Urothelium cell line (cell line): ENCODE data around the gene DLGAP4.

Source experiments
- DNase-seq: peaks from one replicate; pipeline ENCODE4 v3.0.0; 2011; ENCODE audit warnings: low spot score, mixed read lengths
- FAIRE-seq: peaks from 2 replicates; lab custom pipeline; 2011; peaks lifted over from hg19 to GRCh38; lab: Jason Lieb, UNC

Gene DLGAP4

DNA sequence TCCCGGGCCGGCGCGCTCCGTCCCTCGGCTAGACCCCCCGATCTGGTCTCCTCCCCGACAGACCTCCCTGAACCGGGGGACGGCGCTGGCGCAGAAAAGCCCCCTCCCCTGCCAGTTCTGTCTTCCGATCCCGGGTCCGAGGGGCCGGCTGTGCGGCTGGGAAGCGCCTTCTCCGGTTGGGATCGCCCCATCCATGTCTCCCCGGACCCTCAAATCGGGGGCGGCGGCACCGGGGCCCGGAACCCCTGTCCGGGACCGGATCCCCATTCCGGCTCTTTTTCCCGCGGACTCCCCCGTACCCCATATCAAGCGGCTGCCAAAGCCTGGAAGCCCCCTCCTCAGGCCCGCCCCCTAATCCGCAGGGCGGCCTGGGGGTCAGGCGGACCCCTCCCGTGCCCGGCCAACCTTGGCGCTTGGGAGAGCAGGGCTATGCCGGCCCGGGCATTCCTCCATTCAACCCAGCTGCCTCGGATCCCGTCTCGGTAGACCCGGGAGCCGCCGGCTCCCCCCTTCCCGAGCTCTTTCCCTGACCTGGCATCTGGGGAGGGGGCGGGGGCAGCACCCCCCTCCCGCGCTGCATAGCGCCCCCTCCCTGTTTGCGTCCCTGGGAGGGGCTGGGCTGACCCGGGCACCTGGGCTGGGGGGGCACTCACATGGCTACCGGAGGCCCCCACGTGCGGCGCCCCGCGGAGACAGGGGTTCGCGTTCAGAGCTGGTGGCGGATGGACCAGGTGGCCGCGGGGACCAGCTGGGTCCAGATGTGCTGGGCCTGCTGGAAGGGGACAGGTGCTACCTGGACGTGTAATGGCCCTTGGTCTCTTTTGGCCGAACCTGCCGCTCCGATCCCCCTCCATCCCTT lies 643 bp downstream of the DLGAP4 start:
- DNase-seq (no peak), FAIRE-seq (no peak)

DNA sequence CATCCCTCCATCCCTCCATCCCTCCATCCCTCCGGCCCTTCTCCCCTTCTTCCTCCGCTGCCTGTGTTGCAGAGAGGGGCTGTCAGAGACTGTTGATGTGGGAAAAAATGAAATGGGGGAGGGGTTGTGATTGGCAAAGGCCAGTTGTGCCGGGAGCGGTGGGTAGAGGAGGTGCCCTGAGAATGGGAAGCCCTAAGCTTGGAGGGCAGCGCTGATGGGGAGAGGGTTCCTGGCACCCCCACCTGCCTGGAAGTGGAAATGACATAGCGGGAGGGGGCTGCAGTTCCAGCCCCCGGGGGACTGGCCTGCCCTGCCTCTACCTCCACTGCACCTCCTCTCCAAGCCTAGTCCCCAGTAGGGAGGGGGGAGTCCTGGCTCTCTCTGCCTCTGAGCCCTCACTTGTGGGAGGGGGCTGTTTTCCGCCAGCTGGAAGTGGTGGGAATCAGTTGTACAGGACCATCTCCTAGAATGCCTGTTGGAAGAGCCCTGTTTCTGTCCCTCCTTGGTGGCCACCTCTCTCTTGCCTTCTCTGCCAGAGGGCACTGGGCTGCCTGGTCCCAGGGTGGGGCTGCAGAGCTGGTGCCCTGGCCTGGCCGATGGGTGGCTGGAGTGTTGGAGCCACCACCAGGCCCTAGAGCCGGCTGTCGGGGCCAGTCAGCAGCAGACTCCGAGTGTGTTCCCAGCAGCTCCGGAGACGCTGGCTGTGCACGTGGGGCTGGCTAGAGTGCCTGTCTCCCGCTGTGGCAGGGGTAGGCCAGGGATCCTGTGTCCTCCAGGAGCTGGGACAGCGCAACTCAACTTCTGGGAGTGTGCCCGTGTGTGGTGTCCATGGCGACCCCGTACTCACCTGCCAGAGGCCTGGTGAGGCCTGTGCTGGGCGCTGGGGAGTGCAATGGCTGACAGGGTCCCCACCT lies 1.5 kb downstream of the DLGAP4 start:
- FAIRE-seq (no peak), DNase-seq (no peak)

DNA sequence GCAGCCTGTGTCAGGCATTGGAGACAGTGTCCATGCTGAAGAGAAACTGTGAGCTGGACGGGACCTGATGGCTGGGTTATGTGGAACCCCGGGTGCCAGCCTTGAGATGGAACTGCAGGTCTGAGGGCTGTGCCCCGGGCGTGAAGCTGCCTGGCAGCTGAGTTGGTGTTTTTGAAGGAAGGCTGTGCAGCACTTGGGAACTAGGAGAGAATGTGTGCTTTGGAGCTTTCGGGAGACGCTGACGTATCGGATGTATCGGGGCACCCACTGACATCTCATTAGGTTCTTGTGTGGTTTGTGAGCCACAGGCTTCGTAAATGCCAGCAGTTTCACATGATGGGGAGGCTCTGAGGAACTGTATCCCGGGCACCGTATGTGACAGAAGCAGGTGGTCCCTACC lies 2.2 kb downstream of the DLGAP4 start:
- peak; percentile 8 for DNase-seq

DNA sequence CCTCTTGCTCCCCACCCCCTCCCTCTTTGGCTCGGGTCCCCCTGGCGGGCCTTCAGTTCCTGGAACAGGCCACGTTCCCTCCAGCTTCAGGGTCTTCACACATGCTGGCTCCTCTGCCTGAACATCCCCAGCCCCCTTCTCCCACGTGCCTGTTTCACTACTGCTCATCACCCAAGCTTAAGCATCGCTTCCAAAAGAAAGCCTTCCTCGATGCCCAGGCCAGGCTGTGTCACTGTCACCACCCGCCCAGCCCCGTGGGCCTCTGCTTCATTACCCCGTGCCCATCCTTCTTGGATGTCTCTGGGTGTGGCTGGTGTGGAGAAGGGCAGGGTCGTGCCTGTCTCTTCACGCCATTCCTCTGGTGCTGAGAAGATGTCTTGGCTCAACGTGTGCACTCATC lies 2.8 kb downstream of the DLGAP4 start:
- no peak for DNase-seq
- FAIRE-seq: no peak

More for the DNA sequence above, 2.2 kb downstream of the DLGAP4 start:
- no peak for FAIRE-seq

DNA sequence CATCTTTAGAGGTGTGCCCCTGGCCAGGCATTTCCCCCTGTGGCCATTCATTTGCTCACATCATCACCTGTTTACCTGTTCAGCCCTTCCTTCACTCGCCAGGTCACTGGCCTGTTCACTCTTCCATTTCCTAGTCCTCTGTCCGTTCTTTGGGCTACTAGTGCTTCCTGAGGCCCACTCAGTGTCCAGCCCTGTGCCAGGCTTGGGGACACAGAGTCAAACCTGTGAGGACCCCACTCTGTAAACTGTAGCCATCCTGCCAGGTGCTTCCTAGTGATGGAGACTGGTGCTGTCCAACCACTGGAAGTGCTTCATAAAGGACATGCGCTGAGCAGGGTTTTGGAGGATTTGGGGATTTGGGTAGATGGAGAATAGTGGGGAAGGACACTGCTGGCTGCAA lies 3.5 kb downstream of the DLGAP4 start:
- DNase-seq (no peak), FAIRE-seq (no peak)

DNA sequence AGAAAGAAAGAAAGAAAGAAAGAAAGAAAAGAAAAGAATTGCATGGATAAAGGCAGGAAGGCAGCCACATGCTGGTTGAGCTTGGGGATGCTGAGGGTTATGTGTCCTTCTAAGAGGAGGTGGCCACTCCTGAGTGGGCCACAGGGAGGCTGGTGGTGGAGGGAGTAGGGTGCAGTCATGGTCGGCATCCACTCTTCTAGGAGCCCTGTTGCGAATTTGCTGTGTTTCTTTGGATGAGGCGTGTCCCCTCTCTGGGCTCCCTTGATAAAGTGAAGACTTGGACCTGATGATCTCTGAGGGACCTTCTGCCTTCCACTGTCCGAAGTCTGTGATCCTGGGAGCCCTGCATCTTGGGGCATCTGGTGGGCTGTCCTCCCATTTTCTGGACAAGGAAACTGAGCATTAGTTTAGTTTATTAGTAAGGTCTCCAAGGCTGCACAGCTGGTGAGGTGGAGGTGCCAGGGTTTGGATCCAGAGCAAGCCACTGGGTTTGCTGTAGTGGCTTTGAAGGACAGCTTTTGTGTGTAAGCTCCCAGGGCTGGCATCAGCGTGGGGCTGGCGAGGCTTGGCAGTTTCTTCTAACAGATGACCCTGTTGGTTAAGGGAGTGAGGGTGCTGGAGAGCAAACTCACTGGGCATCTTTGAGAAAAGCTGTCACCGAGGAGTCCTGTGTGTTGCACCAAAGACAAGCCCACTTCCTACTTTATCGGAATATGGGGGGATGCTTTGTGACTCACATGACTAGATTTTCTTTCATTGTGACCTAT lies 4.3 kb downstream of the DLGAP4 start:
- FAIRE-seq (no peak), DNase-seq (no peak)

DNA sequence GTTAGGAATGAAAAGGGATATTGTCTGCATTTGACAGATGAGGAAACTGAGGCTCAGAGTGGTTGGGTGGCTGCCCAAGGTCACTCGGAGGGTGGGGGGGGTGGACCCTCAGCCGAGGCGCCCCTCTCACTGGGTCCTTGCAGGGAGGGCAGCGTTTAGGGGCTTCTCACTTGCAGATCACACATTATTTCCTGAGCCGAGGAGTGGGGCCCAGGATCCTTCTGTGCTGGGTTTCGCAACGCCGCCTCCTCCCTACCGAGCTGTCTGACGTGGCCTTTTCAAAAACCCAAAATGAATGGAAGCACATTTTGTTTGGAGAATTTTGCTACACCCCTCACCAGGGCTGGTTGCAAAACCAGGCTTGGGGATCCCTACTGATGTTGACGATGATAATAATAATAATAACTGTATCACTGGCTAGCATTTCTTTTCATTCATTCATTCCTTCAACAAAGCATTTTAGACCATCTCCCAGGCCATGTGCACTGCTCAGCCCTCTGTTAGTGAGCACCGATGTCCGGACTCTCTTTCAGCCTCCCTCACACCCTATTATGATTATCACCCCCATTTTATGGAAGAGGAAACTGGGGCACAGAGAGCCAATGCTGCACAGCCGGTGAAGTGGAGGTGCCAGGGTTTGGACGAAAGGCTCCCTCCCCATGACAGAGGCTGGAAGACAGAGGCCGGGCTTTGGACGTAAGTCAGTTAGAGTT lies 5.2 kb downstream of the DLGAP4 start:
- FAIRE-seq (no peak), DNase-seq (no peak)

DNA sequence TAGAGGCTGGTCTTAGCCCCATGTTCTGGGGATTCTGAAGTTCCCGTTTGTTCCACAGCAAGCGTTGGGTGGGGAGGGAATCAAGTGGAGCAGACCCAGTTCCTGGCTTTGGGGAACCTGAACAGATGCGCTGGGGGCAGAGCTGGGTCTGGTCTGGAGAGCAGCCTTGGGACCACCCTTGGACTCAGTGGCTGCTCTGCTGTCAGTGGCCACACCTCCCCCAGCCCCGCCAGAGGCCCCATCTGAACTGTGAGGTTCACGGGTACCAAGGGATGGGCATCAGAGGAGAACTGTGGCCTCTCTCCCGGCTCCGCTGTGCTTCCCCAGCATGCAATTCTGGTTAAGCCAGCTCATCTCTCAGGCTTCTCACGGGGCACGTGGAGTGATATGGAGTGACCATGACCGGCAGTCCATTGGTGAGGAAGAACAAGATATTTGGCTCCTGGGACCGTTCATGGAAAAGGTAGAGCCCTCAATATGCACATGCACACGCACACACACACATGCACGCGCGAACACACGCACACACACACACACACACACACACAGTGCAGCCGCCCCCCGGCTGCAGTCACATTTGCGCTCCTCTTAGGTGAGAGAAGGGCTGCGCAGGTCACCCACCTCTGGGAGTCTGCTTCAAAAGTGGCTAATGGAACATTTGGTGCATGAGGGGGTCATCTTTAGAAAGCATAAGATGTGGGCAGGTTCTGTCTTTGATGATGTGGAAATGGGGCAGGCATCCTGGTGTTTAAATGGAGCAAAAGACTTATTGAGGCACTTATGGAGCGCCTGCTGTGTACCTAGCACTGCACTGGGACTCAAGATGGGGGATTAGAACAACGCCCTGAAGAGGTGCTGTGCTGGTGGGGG lies 6.0 kb downstream of the DLGAP4 start:
- DNase-seq (no peak), FAIRE-seq (no peak)

DNA sequence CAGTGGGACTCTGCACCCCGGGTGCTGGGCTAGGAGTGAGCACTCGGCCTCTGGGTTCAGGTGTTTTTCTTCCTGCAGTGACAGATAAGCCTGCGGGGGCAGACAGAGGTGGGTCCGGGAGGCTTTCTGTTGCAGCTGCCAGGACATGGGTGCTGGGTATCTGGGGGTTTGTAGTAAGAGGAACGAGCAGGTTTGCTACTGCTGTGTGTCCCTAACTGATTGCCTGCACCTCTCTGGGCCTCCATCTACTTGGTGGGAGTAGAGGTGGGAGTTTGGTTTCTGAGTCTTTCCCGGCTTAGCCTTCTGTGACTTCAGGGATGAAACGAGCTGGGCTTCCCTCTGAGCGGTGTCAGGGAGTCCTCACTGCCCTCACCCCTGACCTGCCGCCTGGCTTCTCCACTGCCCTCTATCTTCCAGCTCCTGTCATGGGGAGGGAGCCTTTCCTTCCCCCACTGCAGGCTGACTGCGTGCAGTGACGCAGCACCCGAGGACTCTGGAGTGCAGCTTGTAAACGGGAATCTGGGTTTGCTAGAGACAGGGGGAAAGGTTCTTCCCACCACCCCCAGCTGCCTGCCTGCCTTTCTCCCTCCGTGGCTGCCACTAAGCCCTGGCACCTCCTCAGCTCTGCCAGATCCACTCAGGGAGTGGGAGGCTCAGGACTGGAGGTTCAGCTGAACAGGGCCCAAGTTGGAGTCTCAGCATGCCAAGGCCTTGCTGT lies 6.7 kb downstream of the DLGAP4 start:
- FAIRE-seq (no peak), DNase-seq (no peak)

DNA sequence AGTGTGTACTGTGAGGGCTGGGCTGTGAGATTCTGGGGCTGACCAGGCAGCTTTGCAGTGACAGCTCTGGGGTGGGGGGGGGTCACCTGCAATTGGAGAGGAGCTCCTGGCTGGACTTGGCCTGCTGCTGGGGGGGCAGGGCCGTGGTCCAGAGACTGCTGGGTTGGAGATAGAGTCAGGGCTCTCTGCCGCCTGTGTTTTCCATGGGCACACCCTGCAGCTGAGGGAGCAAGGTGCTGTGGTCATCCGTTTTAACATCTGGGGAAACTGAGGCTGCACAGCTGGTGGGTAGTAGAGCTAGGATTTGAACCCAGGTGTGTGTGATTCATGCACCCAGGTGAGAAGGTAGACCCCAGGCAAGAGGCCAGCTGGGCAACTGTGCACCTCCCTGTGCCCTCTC lies 7.3 kb downstream of the DLGAP4 start:
- DNase-seq (no peak), FAIRE-seq (no peak)

DNA sequence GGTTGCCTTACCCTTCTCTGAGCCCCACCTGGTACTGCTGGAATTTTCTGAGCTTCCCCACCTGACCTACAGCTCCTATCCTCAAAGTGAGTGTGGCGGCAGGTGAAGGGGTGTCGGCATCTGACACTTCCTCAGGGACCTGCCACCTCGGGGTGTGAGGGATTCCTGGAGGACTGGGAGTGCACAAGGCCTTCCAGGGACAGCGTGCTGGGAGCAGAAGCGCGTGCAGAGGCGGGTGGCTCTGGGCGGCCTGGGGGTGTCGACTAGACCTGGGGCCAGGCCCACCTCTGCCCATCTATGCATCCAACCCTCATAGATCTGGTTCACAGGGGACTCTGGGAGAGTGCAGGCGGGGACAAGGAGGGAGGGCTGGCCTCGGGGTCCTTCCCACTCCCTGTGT lies 7.8 kb downstream of the DLGAP4 start:
- DNase-seq (no peak), FAIRE-seq (no peak)

DNA sequence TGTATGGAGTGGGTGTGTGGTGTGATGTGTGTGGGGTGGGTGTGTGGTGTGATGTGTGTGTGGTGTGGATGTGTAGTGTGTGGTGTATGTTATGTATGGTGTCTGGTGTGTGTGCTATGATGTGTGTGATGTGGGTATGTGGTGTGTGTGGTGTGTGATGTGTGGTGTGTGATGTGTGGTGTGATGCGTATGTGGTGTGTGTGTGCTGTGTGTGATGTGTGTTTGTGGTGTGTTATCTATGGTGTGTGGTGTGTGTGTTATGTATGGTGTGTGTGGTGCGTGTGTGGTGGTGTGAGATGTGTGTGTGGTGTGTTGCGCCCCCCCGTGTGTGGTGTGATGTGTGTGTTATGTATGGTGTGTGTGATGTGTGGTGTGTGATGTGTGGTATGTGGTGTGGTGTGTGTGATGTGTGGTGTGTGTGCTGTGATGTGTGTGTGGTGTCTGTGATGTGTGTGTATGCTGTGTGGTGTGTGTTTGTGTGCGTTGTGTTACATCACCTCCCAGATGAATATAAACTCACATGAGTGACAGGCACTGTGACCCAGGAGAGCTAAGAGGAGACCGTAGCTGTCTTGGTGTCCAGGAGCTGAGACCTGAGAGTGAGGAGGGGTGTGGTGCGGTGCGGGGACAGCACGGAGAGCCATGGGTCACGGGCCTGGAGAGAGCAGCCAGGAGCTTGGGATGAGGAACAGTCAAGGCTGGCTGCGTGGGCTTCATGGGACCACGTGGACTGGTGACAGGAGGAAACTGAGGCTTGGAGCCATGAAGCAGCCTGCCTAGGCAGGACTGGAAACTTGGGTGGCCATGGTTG lies 8.8 kb downstream of the DLGAP4 start:
- FAIRE-seq: no peak
- no peak for DNase-seq

DNA sequence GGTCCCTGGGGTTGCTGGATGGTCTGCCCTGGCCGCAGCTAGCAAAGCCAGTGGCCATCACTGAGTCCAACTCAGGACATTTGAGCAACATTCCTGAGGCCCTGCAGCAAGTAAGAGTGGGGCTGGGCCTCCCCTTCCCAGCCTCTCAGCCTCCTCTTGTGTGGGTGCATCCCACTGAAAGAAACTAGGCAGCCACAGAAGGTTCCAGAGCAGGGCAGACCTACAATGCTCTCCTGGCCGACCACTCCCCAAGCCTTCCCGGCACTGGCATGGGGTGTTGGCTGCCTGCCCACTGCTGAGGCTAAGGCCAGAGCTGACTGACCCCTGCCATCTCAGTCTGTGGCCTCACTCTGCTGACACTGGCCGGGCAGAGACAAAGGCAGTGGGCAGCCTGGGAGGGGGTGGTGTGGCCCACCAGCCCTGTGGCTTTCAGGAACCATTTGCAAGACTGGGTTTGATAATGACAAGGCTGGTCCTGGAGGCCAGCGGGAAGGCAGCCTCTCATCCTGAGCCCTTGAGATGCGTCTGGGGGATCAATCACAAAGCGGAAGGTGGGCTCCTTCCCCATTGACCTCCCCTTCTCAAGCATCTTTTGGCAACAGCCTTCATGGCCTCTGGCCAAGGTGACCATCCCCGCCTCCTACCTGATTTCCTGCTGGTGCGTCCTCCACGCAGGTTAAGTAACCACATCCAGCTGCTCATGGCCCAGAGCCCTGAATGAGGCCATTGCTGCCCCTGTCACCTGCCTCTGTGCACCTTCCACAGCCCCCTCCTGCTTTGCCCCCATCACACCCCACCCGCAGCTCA lies 9.6 kb downstream of the DLGAP4 start:
- DNase-seq: no peak

DNA sequence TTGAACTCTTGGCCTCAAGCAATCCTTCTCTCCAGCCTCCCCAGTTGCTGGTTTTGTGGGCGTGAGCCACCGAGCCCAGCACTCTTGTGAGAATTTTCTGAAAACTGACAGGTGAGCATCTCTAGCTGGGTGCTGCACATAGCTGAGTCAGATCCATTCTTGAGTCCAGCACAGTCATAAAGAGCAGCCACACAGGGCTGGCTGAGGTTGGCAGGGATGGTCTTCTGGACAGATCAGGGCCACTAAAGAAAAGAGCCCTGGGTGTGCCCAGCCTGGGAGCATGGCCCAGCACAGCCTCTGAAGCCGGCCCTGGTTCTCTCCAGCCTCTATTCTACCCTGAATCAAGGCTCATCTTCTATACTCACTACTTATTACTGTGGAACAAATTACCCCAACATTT lies 11.5 kb downstream of the DLGAP4 start:
- FAIRE-seq (no peak), DNase-seq (no peak)

More for the DNA sequence above, 9.6 kb downstream of the DLGAP4 start:
- no peak for FAIRE-seq

DNA sequence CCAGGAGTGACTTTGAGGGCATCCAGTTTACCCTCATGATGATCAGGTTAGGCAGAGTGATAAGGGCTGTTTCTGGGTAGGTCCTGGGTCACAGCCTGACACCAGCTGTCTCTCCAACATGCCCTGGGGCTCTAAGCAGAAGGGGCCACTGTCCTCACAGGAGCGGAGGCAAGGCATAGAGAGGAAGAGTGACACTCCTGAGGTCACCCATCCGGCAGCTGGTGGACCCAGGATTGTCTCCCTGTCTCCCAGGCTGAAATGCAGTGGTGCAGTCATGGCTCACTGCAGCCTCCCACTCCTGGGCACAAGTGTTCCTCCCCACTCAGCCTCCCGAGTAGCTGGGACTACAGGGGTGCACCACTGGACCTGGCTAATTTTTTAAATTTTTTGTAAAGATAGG lies 12.0 kb downstream of the DLGAP4 start:
- FAIRE-seq: no peak
- no peak for DNase-seq

DNA sequence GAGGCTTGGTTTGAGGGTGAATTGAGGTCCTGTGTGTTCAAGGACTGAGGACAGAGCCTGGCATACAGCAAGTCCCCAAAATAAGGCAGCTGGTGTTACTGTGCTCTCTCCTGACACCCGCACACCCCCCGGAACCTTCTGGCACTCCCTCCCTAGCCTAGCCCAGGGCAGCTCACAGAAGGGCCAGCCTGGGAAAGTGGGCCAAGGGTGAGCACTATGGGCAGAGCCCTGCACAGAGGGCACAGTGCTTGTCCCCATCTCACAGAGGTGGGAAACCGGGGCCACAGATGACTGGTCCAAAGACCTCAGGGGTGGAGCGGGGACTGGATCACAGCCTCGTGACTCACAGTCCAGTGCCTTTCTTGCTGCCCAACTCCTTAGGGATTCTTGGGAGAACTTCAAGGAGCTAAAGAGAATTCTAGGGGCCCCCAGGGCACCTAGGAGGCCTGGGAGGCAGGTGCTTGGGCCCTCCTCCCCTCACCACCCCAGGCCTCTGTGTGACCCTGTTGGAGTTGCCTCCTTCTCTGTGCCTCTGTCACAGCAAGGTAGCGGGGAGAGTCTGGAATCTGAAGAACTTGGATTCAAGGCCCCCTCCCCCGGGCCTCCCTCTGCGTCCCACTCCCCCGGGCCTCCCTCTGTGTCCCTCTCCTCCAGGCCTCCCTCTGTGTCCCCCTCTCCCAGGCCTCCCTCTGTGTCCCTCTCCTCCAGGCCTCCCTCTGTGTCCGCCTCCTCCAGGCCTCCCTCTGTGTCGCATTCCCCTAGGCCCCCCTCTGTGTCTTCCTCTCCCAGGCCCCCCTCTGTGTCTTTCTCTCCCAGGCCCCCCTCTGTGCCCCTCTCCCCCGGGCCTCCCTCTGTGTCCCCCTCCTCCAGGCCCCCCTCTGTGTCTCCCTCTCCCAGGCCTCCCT lies 13.5 kb downstream of the DLGAP4 start:
- DNase-seq (no peak), FAIRE-seq (no peak)
